CD4-positive, alpha-beta memory T cell (primary cell): ENCODE results near the gene CDH13. TPM values are rescaled to one million over a fixed set of nuclear protein-coding genes. Genes with fewer than 3 reads are reported as not detected.

Source experiments
- CTCF ChIA-PET: fragments of 350-600 bp; sonication (Branson Sonifier 250); formaldehyde crosslinking; loops from one replicate; lab custom pipeline; 2021; ENCODE audit warnings: inconsistent platforms; ENCODE audit not compliant: partially characterized antibody; lab: Charles Lee
- POLR2A ChIA-PET: fragments of 350-600 bp; sonication (Branson Sonifier 250); formaldehyde crosslinking; loops from one replicate; lab custom pipeline; 2021; ENCODE audit not compliant: partially characterized antibody; lab: Charles Lee
- DNase-seq, 5 donors: peaks; one replicate each; pipeline versions ENCODE4 v3.0.0 to v3.0.0-alpha.2; 2020 to 2022; ENCODE audit warnings: mixed read lengths in 1 of 5
- H3K27ac ChIP-seq: one replicate; pipeline ENCODE4 v1.7.0; 2013; ENCODE audit warnings: low read depth, low read length
- H3K27me3 ChIP-seq: 2 replicates; pipeline ENCODE4 v1.7.0; 2013; ENCODE audit warnings: mild to moderate bottlenecking, low read length, moderate library complexity; ENCODE audit not compliant: insufficient read depth
- H3K36me3 ChIP-seq: 2 replicates; pipeline ENCODE4 v1.7.0; 2013; ENCODE audit warnings: mild to moderate bottlenecking, low read length, moderate library complexity; ENCODE audit not compliant: insufficient read depth
- H3K4me1 ChIP-seq: 2 replicates; pipeline ENCODE4 v1.7.0; 2013; ENCODE audit warnings: mild to moderate bottlenecking, low read length, moderate library complexity; ENCODE audit not compliant: insufficient read depth
- H3K4me3 ChIP-seq, 2 donors: one replicate each; pipeline ENCODE4 v1.7.0; 2013; ENCODE audit warnings: low read length in 2 of 2, mild to moderate bottlenecking in 1 of 2
- H3K9me3 ChIP-seq, 2 donors: one replicate each; pipeline ENCODE4 v1.7.0; 2013; ENCODE audit warnings: low read length in 2 of 2, control low read depth in 1 of 2; ENCODE audit not compliant: control insufficient read depth in 1 of 2
- H3K27ac Mint-ChIP-seq, 7 donors: one replicate each; pipeline ENCODE4 v1.8.0; 2020 to 2021; ENCODE audit warnings: mixed read lengths in 7 of 7, mild to moderate bottlenecking in 6 of 7, inconsistent platforms in 3 of 7, moderate library complexity in 3 of 7
- H3K27me3 Mint-ChIP-seq, 2 donors: one replicate each; pipeline ENCODE4 v1.8.0; 2020 to 2021; ENCODE audit warnings: mixed read lengths in 2 of 2
- H3K36me3 Mint-ChIP-seq, 2 donors: one replicate each; pipeline ENCODE4 v1.8.0; 2020 to 2021; ENCODE audit warnings: mixed read lengths in 2 of 2, inconsistent platforms in 1 of 2, mild to moderate bottlenecking in 1 of 2
- H3K4me1 Mint-ChIP-seq, 4 donors: one replicate each; pipeline ENCODE4 v1.8.0; 2020 to 2021; ENCODE audit warnings: mixed read lengths in 4 of 4, mild to moderate bottlenecking in 1 of 4
- H3K4me3 Mint-ChIP-seq, 8 donors: one replicate each; pipeline ENCODE4 v1.8.0; 2020 to 2021; ENCODE audit warnings: mixed read lengths in 8 of 8, mild to moderate bottlenecking in 7 of 8, moderate library complexity in 6 of 8, inconsistent platforms in 3 of 8
- H3K9me3 Mint-ChIP-seq, 8 donors: one replicate each; pipeline ENCODE4 v1.8.0; 2020 to 2021; ENCODE audit warnings: mixed read lengths in 8 of 8, mild to moderate bottlenecking in 5 of 8, inconsistent platforms in 3 of 8, moderate library complexity in 1 of 8
- intact Hi-C: fragments of 100-400 bp; cut with micrococcal nuclease; formaldehyde crosslinking; loops from one replicate; pipeline ENCODE4 v1.15.1; 2023
- polyA plus RNA-seq, 2 donors: library from polyadenylated mRNA; unstranded; fragments of 300-500 nt; fragmentation: Illumina TruSeq; gene quantifications; one replicate each; pipeline ENCODE4 v1.2.3, GENCODE V29; 2021
- total RNA-seq, 2 experiments: library from RNA; stranded (reverse); gene quantifications; one replicate each; pipeline ENCODE4 v1.2.3, GENCODE V29; 2021

Gene CDH13
- total and polyA plus RNA-seq, 4 experiments from 2014 or later, result not detected

- Mint-ChIP-seq H3K9me3 (no peaks in the 10 kb centered on the region), H3K4me1 (peaks cover 19 to 48% (median 30%) of the 10 kb centered on the region in 4 donors), H3K27ac (peak overlapping the region in 4 of 7 donors; percentile 22 to 57 (median 54)), H3K27me3 (no peaks in the 10 kb centered on the region), H3K36me3 (peaks cover 11 to 18% of the 10 kb centered on the region in 2 donors), H3K4me3 (peak overlapping the region in 1 of 8 donors; percentile 28)
- no peaks in the 10 kb centered on the region for H3K9me3 ChIP-seq
- H3K4me1 ChIP-seq, result peaks cover 32% of the 10 kb centered on the region
- no peak overlapping the region for H3K27ac ChIP-seq
- POLR2A ChIA-PET, result interaction anchor here (1.2 kb wide), 1 partner anchor 8 kb away, joined by 3 read pairs; no protein-coding TSS in a partner anchor
- peaks cover 3% of the 10 kb centered on the region for H3K36me3 ChIP-seq
- H3K4me3 ChIP-seq, result no peak overlapping the region
- H3K27me3 ChIP-seq, result no peaks in the 10 kb centered on the region
- CTCF ChIA-PET, result no interaction called here
- no peak for DNase-seq
- intact Hi-C loops, result loop anchor here (2.0 to 5.0 kb wide), 2 partner anchors 381 to 1154 kb away; partner anchors contain the start of gene TAF1C
Observed at GRCh38 chr16:83806036-83806435, 1179.3 kb downstream of the CDH13 start.

GRCh38 chr16:83806731-83807130 is 1180.0 kb downstream of the CDH13 start:
- DNase-seq, result no peak
- ChIA-PET POLR2A (interaction anchor here (2.6 kb wide), 1 partner anchor 93 kb away, joined by 17 read pairs; the partner anchor contains the start of gene MLYCD), CTCF (interaction anchor here (0.6 kb wide), 1 partner anchor 18 kb away, joined by 3 read pairs; no protein-coding TSS in a partner anchor)
- Histone ChIP-seq H3K36me3 (peaks cover 9% of the 10 kb centered on the region), H3K9me3 (no peaks in the 10 kb centered on the region), H3K4me1 (peaks cover 39% of the 10 kb centered on the region), H3K4me3 (no peak overlapping the region), H3K27ac (no peak overlapping the region), H3K27me3 (no peaks in the 10 kb centered on the region)
- Mint-ChIP-seq H3K27me3 (no peaks in the 10 kb centered on the region), H3K36me3 (peaks cover 17 to 24% of the 10 kb centered on the region in 2 donors), H3K27ac (peak overlapping the region in 5 of 7 donors; percentile 9 to 86 (median 42)), H3K4me1 (peaks cover 20 to 55% (median 33%) of the 10 kb centered on the region in 4 donors), H3K4me3 (peak overlapping the region in 5 of 8 donors; percentile 21 to 99 (median 96)), H3K9me3 (no peaks in the 10 kb centered on the region)
- intact Hi-C loops, result loop anchor here (1.0 to 5.0 kb wide), 3 partner anchors 93 to 1154 kb away; partner anchors contain the start of genes MLYCD and TAF1C

GRCh38 chr16:83807327-83807709 is 1180.5 kb downstream of the CDH13 start:
- peaks cover 20 to 57% (median 33%) of the 10 kb centered on the region in 4 donors for H3K4me1 Mint-ChIP-seq

GRCh38 chr16:83807710-83808572 is 1181.2 kb downstream of the CDH13 start, which contains the start of gene HSBP1:
HSBP1 (plus strand) TSS chr16:83807978; CDS start chr16:83808077, 99 bp downstream.
- peak; percentile 91 to 92 (median 91) for DNase-seq
- peaks cover 35% of the 10 kb centered on the region for H3K4me1 ChIP-seq
- no peaks in the 10 kb centered on the region for H3K9me3 ChIP-seq
- ChIA-PET CTCF (interaction anchor here (0.7 to 1.0 kb wide), 2 partner anchors 18 to 379 kb away, joined by 3 to 4 read pairs; partner anchors contain the start of gene TAF1C), POLR2A (interaction anchor here (1.0 to 2.6 kb wide), 3 partner anchors 91 to 379 kb away, joined by 4 to 17 read pairs (median 5); partner anchors contain the start of genes MBTPS1, MLYCD and TAF1C)
- Mint-ChIP-seq H3K4me3 (peak within 1 kb of the TSS; percentile 97 to 99 (median 98)), H3K9me3 (no peaks in the 10 kb centered on the region), H3K4me1 (peaks cover 20 to 57% (median 33%) of the 10 kb centered on the region in 4 donors), H3K36me3 (peaks cover 25 to 35% of the 10 kb centered on the region in 2 donors), H3K27me3 (no peaks in the 10 kb centered on the region), H3K27ac (peak within 1 kb of the TSS; percentile 86 to 98 (median 97))
- intact Hi-C loops, result loop anchor here (1.0 to 5.0 kb wide), 4 partner anchors 91 to 1156 kb away; partner anchors contain the start of genes MBTPS1, MLYCD and TAF1C
- peaks cover 21% of the 10 kb centered on the region for H3K36me3 ChIP-seq
- H3K27ac ChIP-seq, result peak within 1 kb of the TSS; percentile 74
- H3K4me3 ChIP-seq, result peak within 1 kb of the TSS; percentile 76 to 89
- H3K27me3 ChIP-seq, result no peaks in the 10 kb centered on the region

More at GRCh38 chr16:83807327-83807709, 1180.5 kb downstream of the CDH13 start:
- Histone ChIP-seq H3K27me3 (no peaks in the 10 kb centered on the region), H3K4me1 (peaks cover 38% of the 10 kb centered on the region), H3K27ac (no peak overlapping the region), H3K36me3 (peaks cover 15% of the 10 kb centered on the region), H3K4me3 (peak overlapping the region in 1 of 2 donors; percentile 89), H3K9me3 (no peaks in the 10 kb centered on the region)
- H3K27ac Mint-ChIP-seq, result peak overlapping the region; percentile 86 to 98 (median 97)
- H3K27me3 Mint-ChIP-seq, result no peaks in the 10 kb centered on the region
- H3K9me3 Mint-ChIP-seq, result no peaks in the 10 kb centered on the region
- CTCF ChIA-PET, result no interaction called here
- POLR2A ChIA-PET, result interaction anchor here (1.0 to 2.6 kb wide), 3 partner anchors 92 to 380 kb away, joined by 4 to 17 read pairs (median 5); partner anchors contain the start of genes MBTPS1, MLYCD and TAF1C
- peaks cover 20 to 29% of the 10 kb centered on the region in 2 donors for H3K36me3 Mint-ChIP-seq
- no peak for DNase-seq
- intact Hi-C loops, result loop anchor here (1.0 to 5.0 kb wide), 3 partner anchors 92 to 1155 kb away; partner anchors contain the start of genes MLYCD and TAF1C
- H3K4me3 Mint-ChIP-seq, result peak overlapping the region; percentile 96 to 99 (median 98)

GRCh38 chr16:83808573-83809014 is 1181.8 kb downstream of the CDH13 start:
- Mint-ChIP-seq H3K36me3 (peaks cover 29 to 38% of the 10 kb centered on the region in 2 donors), H3K27me3 (no peaks in the 10 kb centered on the region), H3K9me3 (no peaks in the 10 kb centered on the region), H3K4me1 (peaks cover 20 to 57% (median 33%) of the 10 kb centered on the region in 4 donors), H3K4me3 (peak overlapping the region; percentile 95 to 98 (median 97)), H3K27ac (peak overlapping the region; percentile 86 to 98 (median 96))
- Histone ChIP-seq H3K36me3 (peaks cover 23% of the 10 kb centered on the region), H3K27ac (peak overlapping the region; percentile 74), H3K9me3 (no peaks in the 10 kb centered on the region), H3K4me1 (peaks cover 35% of the 10 kb centered on the region), H3K27me3 (no peaks in the 10 kb centered on the region), H3K4me3 (peak overlapping the region; percentile 76 to 89)
- intact Hi-C loops, result loop anchor here (1.0 to 5.0 kb wide), 2 partner anchors 308 to 1156 kb away; partner anchors contain the start of gene MBTPS1
- ChIA-PET CTCF (interaction anchor here (0.7 to 1.0 kb wide), 2 partner anchors 17 to 379 kb away, joined by 3 to 4 read pairs; partner anchors contain the start of gene TAF1C), POLR2A (interaction anchor here (1.4 to 2.6 kb wide), 2 partner anchors 91 to 308 kb away, joined by 5 to 17 read pairs; partner anchors contain the start of genes MBTPS1 and MLYCD)
- DNase-seq, result no peak

- no peak for DNase-seq
- no peaks in the 10 kb centered on the region for H3K27me3 Mint-ChIP-seq
- ChIA-PET POLR2A (interaction anchor here (2.6 kb wide), 1 partner anchor 90 kb away, joined by 17 read pairs; the partner anchor contains the start of gene MLYCD), CTCF (interaction anchor here (1.0 kb wide), 1 partner anchor 17 kb away, joined by 3 read pairs; no protein-coding TSS in a partner anchor)
- H3K4me1 ChIP-seq, result peaks cover 35% of the 10 kb centered on the region
- H3K9me3 ChIP-seq, result no peaks in the 10 kb centered on the region
- peaks cover 29 to 38% of the 10 kb centered on the region in 2 donors for H3K36me3 Mint-ChIP-seq
- H3K27me3 ChIP-seq, result no peaks in the 10 kb centered on the region
- H3K36me3 ChIP-seq, result peaks cover 23% of the 10 kb centered on the region
- peak overlapping the region; percentile 76 to 89 for H3K4me3 ChIP-seq
- H3K27ac Mint-ChIP-seq, result peak overlapping the region in 6 of 7 donors; percentile 68 to 98 (median 92)
- intact Hi-C loops, result loop anchor here (5.0 kb wide), 1 partner anchor 1157 kb away; no protein-coding TSS in a partner anchor
- H3K4me3 Mint-ChIP-seq, result peak overlapping the region; percentile 95 to 98 (median 97)
- H3K9me3 Mint-ChIP-seq, result no peaks in the 10 kb centered on the region
- peaks cover 20 to 57% (median 33%) of the 10 kb centered on the region in 4 donors for H3K4me1 Mint-ChIP-seq
- peak overlapping the region; percentile 74 for H3K27ac ChIP-seq
Observed at GRCh38 chr16:83809092-83809491, 1182.3 kb downstream of the CDH13 start.
